H9 (cell line): ENCODE results near the gene KATNIP. TPM values are rescaled to one million over a fixed set of nuclear protein-coding genes. Genes with fewer than 3 reads are reported as not detected.

Experiments used
- DNase-seq: peaks from one replicate; pipeline ENCODE4 v3.0.0-alpha.2; 2017
- H2AFZ ChIP-seq: one replicate; pipeline ENCODE4 v1.6.1; 2013; ENCODE audit warnings: mild to moderate bottlenecking, low read length, control low read depth, moderate library complexity
- H2AK5ac ChIP-seq: 2 replicates; pipeline ENCODE4 v1.6.1; 2013; ENCODE audit warnings: low read length, control low read depth, mixed read lengths; ENCODE audit not compliant: insufficient read length
- H2BK120ac ChIP-seq: one replicate; pipeline ENCODE4 v1.6.1; 2013; ENCODE audit warnings: low read depth, mild to moderate bottlenecking, low read length, control low read depth, inconsistent platforms; ENCODE audit not compliant: poor library complexity, severe bottlenecking
- H2BK12ac ChIP-seq: 2 replicates; pipeline ENCODE4 v1.6.1; 2013; ENCODE audit warnings: low read length, control low read depth, mixed read lengths, low read depth; ENCODE audit not compliant: insufficient read length
- H2BK15ac ChIP-seq: 2 replicates; pipeline ENCODE4 v1.6.1; 2013; ENCODE audit warnings: low read depth, low read length, control low read depth
- H2BK20ac ChIP-seq: one replicate; pipeline ENCODE4 v1.6.1; 2013; ENCODE audit warnings: low read depth, mild to moderate bottlenecking, low read length, control low read depth, inconsistent platforms; ENCODE audit not compliant: poor library complexity, severe bottlenecking
- H2BK5ac ChIP-seq: 2 replicates; pipeline ENCODE4 v1.6.1; 2013; ENCODE audit warnings: low read length, control low read depth, mixed read lengths; ENCODE audit not compliant: insufficient read length
- H3K14ac ChIP-seq: 2 replicates; pipeline ENCODE4 v1.6.1; 2013; ENCODE audit warnings: low read length, control low read depth; ENCODE audit not compliant: insufficient read depth
- H3K18ac ChIP-seq: 2 replicates; pipeline ENCODE4 v1.6.1; 2013; ENCODE audit warnings: low read depth, mild to moderate bottlenecking, mixed read lengths, low read length, control low read depth; ENCODE audit not compliant: insufficient read length
- H3K23ac ChIP-seq: 2 replicates; pipeline ENCODE4 v1.6.1; 2013; ENCODE audit warnings: low read length, control low read depth, mixed read lengths, low read depth; ENCODE audit not compliant: insufficient read length
- H3K23me2 ChIP-seq: 2 replicates; pipeline ENCODE4 v1.6.1; 2013; ENCODE audit warnings: low read depth, mild to moderate bottlenecking, mixed read lengths, low read length, control low read depth; ENCODE audit not compliant: insufficient read length, poor library complexity, severe bottlenecking
- H3K27ac ChIP-seq: 2 replicates; pipeline ENCODE4 v1.5.1; 2013; ENCODE audit warnings: low read length, control low read depth, mixed read lengths, low read depth; ENCODE audit not compliant: insufficient read length
- H3K27me3 ChIP-seq: 2 replicates; pipeline ENCODE4 v1.6.1; 2013; ENCODE audit warnings: low read length, control low read depth, inconsistent platforms; ENCODE audit not compliant: insufficient read depth
- H3K4ac ChIP-seq: 2 replicates; pipeline ENCODE4 v1.6.1; 2013; ENCODE audit warnings: low read depth, mild to moderate bottlenecking, control low read depth, inconsistent platforms, low read length, moderate library complexity
- H3K4me1 ChIP-seq: 2 replicates; pipeline ENCODE4 v1.6.1; 2013; ENCODE audit warnings: low read length, control low read depth, inconsistent platforms; ENCODE audit not compliant: insufficient read depth
- H3K4me2 ChIP-seq: 2 replicates; pipeline ENCODE4 v1.6.1; 2013; ENCODE audit warnings: low read length, control low read depth, mixed read lengths; ENCODE audit not compliant: insufficient read length, insufficient read depth
- H3K56ac ChIP-seq: 2 replicates; pipeline ENCODE4 v1.6.1; 2013; ENCODE audit warnings: low read depth, mild to moderate bottlenecking, mixed read lengths, low read length, control low read depth; ENCODE audit not compliant: insufficient read length
- H3K79me1 ChIP-seq: 2 replicates; pipeline ENCODE4 v1.6.1; 2013; ENCODE audit warnings: low read depth, mild to moderate bottlenecking, moderate library complexity, low read length, control low read depth, inconsistent platforms; ENCODE audit not compliant: insufficient read depth, poor library complexity, severe bottlenecking
- H3K79me2 ChIP-seq: 2 replicates; pipeline ENCODE4 v1.6.1; 2013; ENCODE audit warnings: low read length, control low read depth, inconsistent platforms; ENCODE audit not compliant: insufficient read depth
- H3K9ac ChIP-seq: 2 replicates; pipeline ENCODE4 v1.6.1; 2013; ENCODE audit warnings: low read length, control low read depth, mixed read lengths; ENCODE audit not compliant: insufficient read length; ENCODE audit errors: extremely low read depth
- H3K9me3 ChIP-seq: one replicate; pipeline ENCODE4 v1.6.1; 2013; ENCODE audit warnings: low read depth, low read length, inconsistent platforms; ENCODE audit not compliant: control insufficient read depth
- H3T11ph ChIP-seq: one replicate; pipeline ENCODE4 v1.6.1; 2013; ENCODE audit warnings: mild to moderate bottlenecking, low read length, control low read depth, inconsistent platforms
- H4K20me1 ChIP-seq: one replicate; pipeline ENCODE4 v1.6.1; 2013; ENCODE audit not compliant: control insufficient read depth, insufficient read length, insufficient read depth
- H4K5ac ChIP-seq: 2 replicates; pipeline ENCODE4 v1.6.1; 2013; ENCODE audit warnings: low read depth, mild to moderate bottlenecking, mixed read lengths, low read length, control low read depth; ENCODE audit not compliant: insufficient read length
- H4K8ac ChIP-seq: replicated peaks from 2 replicates; pipeline ENCODE4 v1.6.1; 2013; ENCODE audit warnings: low read length, control low read depth, mixed read lengths, low read depth; ENCODE audit not compliant: insufficient read length
- H4K91ac ChIP-seq: 2 replicates; pipeline ENCODE4 v1.6.1; 2013; ENCODE audit warnings: low read depth, mild to moderate bottlenecking, moderate library complexity, mixed read lengths, low read length, control low read depth; ENCODE audit not compliant: insufficient read length
- H3K27ac Mint-ChIP-seq, 3 experiments: 2 replicates in 2 of 3; 3 replicates in 1 of 3; pipeline ENCODE4 v1.8.0; 2020 to 2021; ENCODE audit warnings: mixed read lengths in 3 of 3, mild to moderate bottlenecking in 1 of 3, moderate library complexity in 1 of 3
- H3K27me3 Mint-ChIP-seq: 2 replicates; pipeline ENCODE4 v1.8.0; 2021; ENCODE audit warnings: low read depth, mild to moderate bottlenecking, moderate library complexity, mixed read lengths
- H3K36me3 Mint-ChIP-seq, 3 experiments: 2 replicates in 2 of 3; 3 replicates in 1 of 3; pipeline ENCODE4 v1.8.0; 2020 to 2021; ENCODE audit warnings: low read depth in 3 of 3, mixed read lengths in 3 of 3; ENCODE audit not compliant: insufficient read depth in 1 of 3
- H3K4me1 Mint-ChIP-seq, 2 experiments: 2 replicates each; pipeline ENCODE4 v1.8.0; 2020; ENCODE audit warnings: mixed read lengths in 2 of 2
- H3K4me3 Mint-ChIP-seq, 2 experiments: 2 replicates in 1 of 2; 3 replicates in 1 of 2; pipeline ENCODE4 v1.8.0; 2020 to 2021; ENCODE audit warnings: mild to moderate bottlenecking in 2 of 2, mixed read lengths in 2 of 2, moderate library complexity in 1 of 2
- H3K9me3 Mint-ChIP-seq, 2 experiments: 2 replicates in 1 of 2; 3 replicates in 1 of 2; pipeline ENCODE4 v1.8.0; 2020; ENCODE audit warnings: mild to moderate bottlenecking in 2 of 2, mixed read lengths in 2 of 2, moderate library complexity in 1 of 2
- WGBS: extraction: QIAGEN DNeasy Blood & Tissue Kit; methylation state at CpG from one replicate; pipeline ENCODE4 v1.1.7; 2013; ENCODE audit warnings: missing lambda C conversion rate, low lambda C conversion rate, mixed read lengths; ENCODE audit not compliant: insufficient read length; ENCODE audit errors: extremely low coverage; 5-methylcytosine and 5-hydroxymethylcytosine counted together
- total RNA-seq: library from RNA; stranded (reverse); gene quantifications from 2 replicates; pipeline ENCODE4 v1.2.1, GENCODE V29; 2021
- TF ChIP-seq, protein P1 (sequence below): fragments of 200-600 bp; sonication (generic); conservative IDR thresholded peaks from 3 replicates; pipeline ENCODE4 v1.8.0; 2021; ENCODE audit warnings: antibody characterized with exemption, mild to moderate bottlenecking

The KATNIP gene
- total RNA-seq, 1 experiment from 2014 or later, result 13.2 TPM

DNA sequence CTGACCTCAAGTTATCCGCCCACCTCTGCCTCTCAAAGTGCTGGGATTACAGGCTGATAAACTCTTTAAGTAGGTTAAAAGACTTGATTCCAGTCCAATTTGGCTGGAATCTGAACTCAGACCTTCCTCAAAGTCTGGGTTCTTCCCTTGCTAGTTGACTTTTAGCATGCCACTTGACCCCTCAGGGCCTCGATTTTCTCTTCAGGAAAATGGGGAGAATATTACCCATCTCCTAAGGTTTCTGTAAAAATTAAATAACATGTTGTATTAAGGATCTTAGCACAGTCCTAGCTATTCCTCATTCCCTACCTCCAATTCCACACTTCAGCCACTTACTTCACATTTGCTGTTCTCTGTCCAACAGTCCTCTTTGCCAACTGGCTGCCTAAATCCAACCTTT, 2.1 kb upstream of the KATNIP start:
- Histone ChIP-seq H2AFZ (no peak overlapping the region), H3K23ac (no peak overlapping the region), H3K14ac (no peak overlapping the region), H3K79me2 (peaks cover 13% of the 10 kb centered on the region; the same call in 1 of the 2 replicates), H4K91ac (no peak overlapping the region), H2BK15ac (no peak overlapping the region), H3K23me2 (peaks cover 3% of the 10 kb centered on the region), H3K4me2 (no peak overlapping the region), H2BK20ac (no peak overlapping the region), H3K27me3 (no peaks in the 10 kb centered on the region), H3T11ph (no peak overlapping the region), H3K4ac (no peak overlapping the region), H3K18ac (no peak overlapping the region), H4K20me1 (no peaks in the 10 kb centered on the region), H4K8ac (no peak overlapping the region), H3K56ac (no peak overlapping the region), H3K4me1 (no peaks in the 10 kb centered on the region), H2BK5ac (no peak overlapping the region), H3K79me1 (peaks cover 13% of the 10 kb centered on the region), H3K27ac (no peak overlapping the region), H2BK12ac (no peak overlapping the region), H2BK120ac (no peak overlapping the region), H2AK5ac (no peak overlapping the region), H3K9me3 (no peaks in the 10 kb centered on the region), H3K9ac (no peak overlapping the region), H4K5ac (no peak overlapping the region)
- peak overlapping the region in 1 of 2 experiments; percentile 7; a peak in 2 of 5 replicates for H3K4me3 Mint-ChIP-seq
- no peak for DNase-seq
- WGBS, result no CpG with 5 or more reads among the region's 2 CpGs
- no peaks in the 10 kb centered on the region for H3K9me3 Mint-ChIP-seq
- H3K27ac Mint-ChIP-seq, result no peak overlapping the region
- H3K27me3 Mint-ChIP-seq, result no peaks in the 10 kb centered on the region; the same call in 1 of the 2 replicates
- H3K36me3 Mint-ChIP-seq, result peaks cover 21 to 39% (median 38%) of the 10 kb centered on the region in 3 experiments; a peak in 6 of 7 replicates
- H3K4me1 Mint-ChIP-seq, result peaks cover 11 to 25% of the 10 kb centered on the region in 2 experiments
- TF ChIP-seq, protein P1, sequence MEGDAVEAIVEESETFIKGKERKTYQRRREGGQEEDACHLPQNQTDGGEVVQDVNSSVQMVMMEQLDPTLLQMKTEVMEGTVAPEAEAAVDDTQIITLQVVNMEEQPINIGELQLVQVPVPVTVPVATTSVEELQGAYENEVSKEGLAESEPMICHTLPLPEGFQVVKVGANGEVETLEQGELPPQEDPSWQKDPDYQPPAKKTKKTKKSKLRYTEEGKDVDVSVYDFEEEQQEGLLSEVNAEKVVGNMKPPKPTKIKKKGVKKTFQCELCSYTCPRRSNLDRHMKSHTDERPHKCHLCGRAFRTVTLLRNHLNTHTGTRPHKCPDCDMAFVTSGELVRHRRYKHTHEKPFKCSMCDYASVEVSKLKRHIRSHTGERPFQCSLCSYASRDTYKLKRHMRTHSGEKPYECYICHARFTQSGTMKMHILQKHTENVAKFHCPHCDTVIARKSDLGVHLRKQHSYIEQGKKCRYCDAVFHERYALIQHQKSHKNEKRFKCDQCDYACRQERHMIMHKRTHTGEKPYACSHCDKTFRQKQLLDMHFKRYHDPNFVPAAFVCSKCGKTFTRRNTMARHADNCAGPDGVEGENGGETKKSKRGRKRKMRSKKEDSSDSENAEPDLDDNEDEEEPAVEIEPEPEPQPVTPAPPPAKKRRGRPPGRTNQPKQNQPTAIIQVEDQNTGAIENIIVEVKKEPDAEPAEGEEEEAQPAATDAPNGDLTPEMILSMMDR, result no peak
